HG02759 (cell line): ENCODE results near the gene BICC1.

Experiments used
- ATAC-seq: cut with Tn5 transposase; IDR thresholded peaks from one replicate; pipeline ENCODE4 v1.9.1; 2021; ENCODE audit warnings: mild to moderate bottlenecking, moderate library complexity; ENCODE audit not compliant: unreplicated experiment

BICC1 gene

GRCh38 chr10:58560068-58560467 is 47.4 kb downstream of the BICC1 start:
- ATAC-seq, result no peak

- ATAC-seq, result no peak
Observed at GRCh38 chr10:58565271-58565670, 52.6 kb downstream of the BICC1 start.

- no peak for ATAC-seq
Observed at GRCh38 chr10:58567652-58568051, 55.0 kb downstream of the BICC1 start.

GRCh38 chr10:58568428-58568935 is 55.8 kb downstream of the BICC1 start:
- no peak for ATAC-seq

- no peak for ATAC-seq
Observed at GRCh38 chr10:58570307-58570723, 57.6 kb downstream of the BICC1 start.

- no peak for ATAC-seq
Observed at GRCh38 chr10:58570979-58571378, 58.3 kb downstream of the BICC1 start.

- no peak for ATAC-seq
Observed at GRCh38 chr10:58573144-58573543, 60.5 kb downstream of the BICC1 start.

- no peak for ATAC-seq
Observed at GRCh38 chr10:58574058-58574457, 61.4 kb downstream of the BICC1 start.

- no peak for ATAC-seq
Observed at GRCh38 chr10:58575491-58575890, 62.8 kb downstream of the BICC1 start.

- no peak for ATAC-seq
Observed at GRCh38 chr10:58576751-58577436, 64.2 kb downstream of the BICC1 start.

GRCh38 chr10:58577437-58577777 is 64.7 kb downstream of the BICC1 start:
- ATAC-seq, result no peak

- no peak for ATAC-seq
Observed at GRCh38 chr10:58578366-58578765, 65.7 kb downstream of the BICC1 start.

GRCh38 chr10:58579011-58579655 is 66.5 kb downstream of the BICC1 start:
- no peak for ATAC-seq

- ATAC-seq, result no peak
Observed at GRCh38 chr10:58582045-58582444, 69.4 kb downstream of the BICC1 start.

GRCh38 chr10:58585435-58585834 is 72.8 kb downstream of the BICC1 start:
- ATAC-seq, result no peak

GRCh38 chr10:58586282-58587245 is 73.9 kb downstream of the BICC1 start:
- no peak for ATAC-seq

GRCh38 chr10:58587676-58588075 is 75.0 kb downstream of the BICC1 start:
- ATAC-seq, result no peak

- no peak for ATAC-seq
Observed at GRCh38 chr10:58588673-58589265, 76.1 kb downstream of the BICC1 start.

- ATAC-seq, result no peak
Observed at GRCh38 chr10:58590152-58590840, 77.6 kb downstream of the BICC1 start.

GRCh38 chr10:58590924-58591323 is 78.3 kb downstream of the BICC1 start:
- ATAC-seq, result no peak
